ENCODE data around the gene RBBP8. TPM values are rescaled to one million over a fixed set of nuclear protein-coding genes. Genes with fewer than 3 reads are reported as not detected.
A peak's percentile ranks its signal among the peaks of the same experiment; 100 is the strongest.
"Not testable (repeated sequence)": the region's sequence is repeated elsewhere in the genome, so short reads cannot be mapped to it uniquely, and the experiment has no call there.

The RBBP8 gene
- total RNA-seq (10 to 100 TPM in 4 of 5 donors, 1 to 10 TPM in 1; 6.4 to 54.0 (median 30.5) TPM), polyA plus RNA-seq (10 to 100 TPM; 26.3 to 34.0 (median 29.8) TPM)
- long read RNA-seq, donor 1, result 0 reads
- long read RNA-seq, donor 2, partial matches to known transcripts, result 0 of 2 reads
- long read RNA-seq, donor 2, other reads (novel, unspliced or antisense), result 0 of 2 reads
- long read RNA-seq, donor 3, result 0 reads
- long read RNA-seq, donor 4, partial matches to known transcripts, result 0 of 1 reads
- long read RNA-seq, donor 4, other reads (novel, unspliced or antisense), result 0 of 1 reads
- long read RNA-seq, donor 5, partial matches to known transcripts, result 0 of 1 reads
- long read RNA-seq, donor 5, other reads (novel, unspliced or antisense), result 0 of 1 reads
- long read RNA-seq, donor 6, partial matches to known transcripts, result 0 of 4 reads
- long read RNA-seq, donor 6, other reads (novel, unspliced or antisense), result 0 of 4 reads
- long read RNA-seq, donor 7, result 0 reads
- long read RNA-seq, donor 8, partial matches to known transcripts, result 0 of 1 reads
- long read RNA-seq, donor 8, other reads (novel, unspliced or antisense), result 0 of 1 reads
- long read RNA-seq, donor 9, partial matches to known transcripts, result 0 of 1 reads
- long read RNA-seq, donor 9, other reads (novel, unspliced or antisense), result 0 of 1 reads
- long read RNA-seq, donor 10, result 0 reads

- Histone ChIP-seq H3K9me3 (no peaks in the 10 kb centered on the region), H3K4me1 (peaks cover 0 to 25% (median 9%) of the 10 kb centered on the region in 4 donors), H3K4me3 (peak within 1 kb of the TSS; percentile 72 to 87 (median 80)), H3K27ac (peak within 1 kb of the TSS; percentile 97 to 99 (median 98)), H3K36me3 (peaks cover 8 to 17% (median 15%) of the 10 kb centered on the region in 4 donors), H3K27me3 (no peaks in the 10 kb centered on the region)
- 0 to 1% (median 0%) methylated on average over 62 to 82 of the region's 82 CpGs for WGBS, 5 donors
- intact Hi-C loops (cut with DNase I; ENCODE audit: low total_unique reads), result no loop called here
- peak; percentile 88 to 96 for DNase-seq
- peak in 1 of 4 donors; percentile 66 for TF ChIP-seq POLR2A (IDR thresholded peaks at IDR 0.05)
- TF ChIP-seq, protein P1, sequence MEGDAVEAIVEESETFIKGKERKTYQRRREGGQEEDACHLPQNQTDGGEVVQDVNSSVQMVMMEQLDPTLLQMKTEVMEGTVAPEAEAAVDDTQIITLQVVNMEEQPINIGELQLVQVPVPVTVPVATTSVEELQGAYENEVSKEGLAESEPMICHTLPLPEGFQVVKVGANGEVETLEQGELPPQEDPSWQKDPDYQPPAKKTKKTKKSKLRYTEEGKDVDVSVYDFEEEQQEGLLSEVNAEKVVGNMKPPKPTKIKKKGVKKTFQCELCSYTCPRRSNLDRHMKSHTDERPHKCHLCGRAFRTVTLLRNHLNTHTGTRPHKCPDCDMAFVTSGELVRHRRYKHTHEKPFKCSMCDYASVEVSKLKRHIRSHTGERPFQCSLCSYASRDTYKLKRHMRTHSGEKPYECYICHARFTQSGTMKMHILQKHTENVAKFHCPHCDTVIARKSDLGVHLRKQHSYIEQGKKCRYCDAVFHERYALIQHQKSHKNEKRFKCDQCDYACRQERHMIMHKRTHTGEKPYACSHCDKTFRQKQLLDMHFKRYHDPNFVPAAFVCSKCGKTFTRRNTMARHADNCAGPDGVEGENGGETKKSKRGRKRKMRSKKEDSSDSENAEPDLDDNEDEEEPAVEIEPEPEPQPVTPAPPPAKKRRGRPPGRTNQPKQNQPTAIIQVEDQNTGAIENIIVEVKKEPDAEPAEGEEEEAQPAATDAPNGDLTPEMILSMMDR (IDR thresholded peaks at IDR 0.05), result no peak
- TF ChIP-seq EP300 (IDR thresholded peaks at IDR 0.05), result no peak
- TF ChIP-seq POLR2AphosphoS5 (IDR thresholded peaks at IDR 0.05), result peak; percentile 74 to 87 (median 81)
These were observed at the start of gene RBBP8 for GRCh38 chr18:22933206-22933965. TSS of gene RBBP8 (plus strand) at chr18:22933328. CDS start at chr18:22936852, 3,524 bp downstream.

GRCh38 chr18:22883827-22884226 is 49.3 kb upstream of the RBBP8 start:
- no peak overlapping the region for H3K27ac ChIP-seq

GRCh38 chr18:22885694-22886093 is 47.4 kb upstream of the RBBP8 start:
- H3K4me1 ChIP-seq; H3K4me3 ChIP-seq; H3K27me3 ChIP-seq; H3K9me3 ChIP-seq; H3K27ac ChIP-seq; intact Hi-C loops (cut with DNase I; ENCODE audit: low total_unique reads); DNase-seq; H3K36me3 ChIP-seq: not testable (repeated sequence)
- WGBS, 5 donors, result 86 to 97% (median 96%) methylated on average over 2 to 11 of the region's 11 CpGs

More at GRCh38 chr18:22883827-22884226, 49.3 kb upstream of the RBBP8 start:
- H3K36me3 ChIP-seq, result no peaks in the 10 kb centered on the region
- peaks cover 0 to 7% (median 0%) of the 10 kb centered on the region in 4 donors for H3K4me1 ChIP-seq
- H3K27me3 ChIP-seq, result no peaks in the 10 kb centered on the region
- intact Hi-C loops (cut with DNase I; ENCODE audit: low total_unique reads), result no loop called here
- TF ChIP-seq, protein P1 (IDR thresholded peaks at IDR 0.05), result no peak
- TF ChIP-seq EP300 (IDR thresholded peaks at IDR 0.05) (no peak), POLR2AphosphoS5 (IDR thresholded peaks at IDR 0.05) (no peak), POLR2A (IDR thresholded peaks at IDR 0.05) (no peak)
- DNase-seq, result no peak
- H3K4me3 ChIP-seq, result no peak overlapping the region
- 33 to 52% (median 40%) methylated on average over 1 of the region's 1 CpG for WGBS, 5 donors
- peaks cover 0 to 6% (median 3%) of the 10 kb centered on the region in 4 donors for H3K9me3 ChIP-seq

DNA sequence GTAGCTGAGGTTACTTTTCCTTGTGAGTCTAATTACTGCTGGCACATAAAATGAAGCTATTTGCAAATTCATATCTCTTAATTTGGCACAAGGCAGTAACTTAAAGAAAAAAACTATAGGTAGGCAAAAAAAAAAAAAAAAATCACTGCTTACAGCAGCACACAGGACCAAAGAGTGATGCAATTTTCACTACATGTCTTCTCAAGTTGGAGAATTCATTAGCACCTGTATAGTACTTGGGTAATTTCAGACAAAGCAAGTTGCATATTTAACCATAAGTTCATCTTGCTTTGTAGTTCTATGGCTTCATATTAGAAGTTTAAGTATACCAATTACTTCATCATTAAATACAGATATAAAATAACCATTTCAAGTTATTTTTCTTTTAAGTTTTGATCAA is 33.7 kb upstream of the RBBP8 start:
- DNase-seq, result no peak
- H3K4me1 ChIP-seq, result peaks cover 0 to 5% (median 0%) of the 10 kb centered on the region in 4 donors
- intact Hi-C loops (cut with DNase I; ENCODE audit: low total_unique reads), result no loop called here
- no peak for TF ChIP-seq POLR2A (IDR thresholded peaks at IDR 0.05)
- no peak for TF ChIP-seq POLR2AphosphoS5 (IDR thresholded peaks at IDR 0.05)
- no peak for TF ChIP-seq EP300 (IDR thresholded peaks at IDR 0.05)
- TF ChIP-seq, protein P1 (IDR thresholded peaks at IDR 0.05), result no peak
- H3K27me3 ChIP-seq, result no peaks in the 10 kb centered on the region
- no peak overlapping the region for H3K27ac ChIP-seq
- no peak overlapping the region for H3K4me3 ChIP-seq
- H3K36me3 ChIP-seq, result no peaks in the 10 kb centered on the region
- no peaks in the 10 kb centered on the region for H3K9me3 ChIP-seq

Data from stomach (tissue), 19 donors.